Measurements from ENCODE around the gene PTPRN2.
"Not testable (repeated sequence)": the region's sequence is repeated elsewhere in the genome, so short reads cannot be mapped to it uniquely, and the experiment has no call there.

PTPRN2 gene

DNA sequence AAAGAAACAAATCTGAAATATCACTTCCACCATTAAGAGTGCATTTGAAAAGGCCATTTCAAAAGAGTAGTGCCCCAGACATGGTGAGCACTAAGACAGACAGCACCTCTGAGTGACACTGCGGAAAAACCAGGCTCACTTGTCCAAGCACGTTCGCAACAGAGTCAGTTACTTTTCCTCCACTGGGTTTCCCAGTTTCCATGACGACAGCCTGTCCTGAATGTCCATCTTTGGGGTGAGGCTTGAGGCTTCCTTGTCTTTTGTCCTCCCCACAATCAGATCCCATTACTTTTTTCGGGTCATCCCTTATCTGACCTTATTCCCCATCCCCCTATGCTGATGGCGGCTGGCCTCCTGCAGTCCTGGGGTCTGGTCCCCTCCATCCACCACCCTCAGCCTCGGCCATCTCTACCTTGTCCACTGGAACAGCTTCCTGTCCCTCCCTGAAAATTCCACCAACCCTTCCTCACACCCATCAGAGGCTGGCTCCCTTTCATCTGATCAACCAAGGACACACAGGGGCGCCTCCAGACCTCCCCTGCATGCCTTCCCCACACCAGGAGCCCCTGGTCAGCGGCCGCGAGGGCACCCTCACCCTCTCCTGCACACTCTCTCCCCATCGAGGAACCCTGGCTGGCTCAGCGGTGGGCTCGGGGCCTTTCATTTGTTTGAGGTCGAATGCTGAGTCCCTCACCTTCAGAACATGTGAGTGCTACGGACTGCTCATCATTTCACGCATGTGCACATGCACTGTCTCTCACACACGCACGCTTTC, 887.2 kb downstream of the PTPRN2 start:
- no peak for TF ChIP-seq FOXM1 (IDR thresholded peaks at IDR 0.05; ENCODE audit: borderline replicate concordance)
- TF ChIP-seq SUZ12 (IDR thresholded peaks at IDR 0.05) = no peak
- no peak for TF ChIP-seq NFRKB (IDR thresholded peaks at IDR 0.05)
- CTCF ChIA-PET = no interaction called here
- DNase-seq (ENCODE audit: extremely low spot score) = no peak
- POLR2A ChIA-PET = no interaction called here

DNA sequence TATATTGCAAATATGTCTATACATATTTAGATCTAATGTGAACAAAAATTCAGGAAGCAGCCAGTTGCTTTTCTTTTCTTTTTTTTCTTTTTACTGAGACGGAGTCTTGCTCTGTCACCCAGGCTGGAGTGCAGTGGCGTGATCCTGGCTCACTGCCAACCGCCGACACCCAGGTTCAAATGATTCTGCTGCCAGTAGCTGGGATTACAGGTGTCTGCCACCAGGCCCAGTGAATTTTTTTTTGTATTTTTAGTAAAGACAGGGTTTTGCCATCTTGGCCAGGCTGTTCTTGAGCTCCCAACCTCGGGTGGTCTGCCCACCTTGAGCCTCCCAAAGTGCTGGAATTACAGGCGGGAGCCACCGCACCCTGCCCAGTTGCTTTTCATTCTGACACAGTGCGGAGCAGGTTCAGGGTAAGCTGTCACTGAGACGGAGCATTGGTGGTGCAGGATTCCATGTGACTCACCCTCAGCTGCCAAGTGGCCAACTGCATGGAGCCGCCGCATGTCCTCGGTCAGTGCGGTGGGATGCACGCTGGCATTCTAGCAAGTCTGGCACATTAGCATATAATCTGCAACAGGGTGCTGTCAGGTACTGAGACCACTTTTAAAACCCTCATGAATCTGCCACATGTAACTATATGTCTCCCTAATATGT, 888.1 kb downstream of the PTPRN2 start:
- no peak for DNase-seq (ENCODE audit: extremely low spot score)
- POLR2A ChIA-PET = no interaction called here
- TF ChIP-seq FOXA1 (IDR thresholded peaks at IDR 0.05) = no peak
- TF ChIP-seq SUZ12 (IDR thresholded peaks at IDR 0.05) = no peak
- TF ChIP-seq NFRKB (IDR thresholded peaks at IDR 0.05) = no peak
- no peak for TF ChIP-seq FOXK2 (IDR thresholded peaks at IDR 0.05)
- no peak for TF ChIP-seq FOXM1 (IDR thresholded peaks at IDR 0.05; ENCODE audit: borderline replicate concordance)
- TF ChIP-seq, protein P1, sequence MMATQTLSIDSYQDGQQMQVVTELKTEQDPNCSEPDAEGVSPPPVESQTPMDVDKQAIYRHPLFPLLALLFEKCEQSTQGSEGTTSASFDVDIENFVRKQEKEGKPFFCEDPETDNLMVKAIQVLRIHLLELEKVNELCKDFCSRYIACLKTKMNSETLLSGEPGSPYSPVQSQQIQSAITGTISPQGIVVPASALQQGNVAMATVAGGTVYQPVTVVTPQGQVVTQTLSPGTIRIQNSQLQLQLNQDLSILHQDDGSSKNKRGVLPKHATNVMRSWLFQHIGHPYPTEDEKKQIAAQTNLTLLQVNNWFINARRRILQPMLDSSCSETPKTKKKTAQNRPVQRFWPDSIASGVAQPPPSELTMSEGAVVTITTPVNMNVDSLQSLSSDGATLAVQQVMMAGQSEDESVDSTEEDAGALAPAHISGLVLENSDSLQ (IDR thresholded peaks at IDR 0.05) = no peak
- no peak for TF ChIP-seq ELF4 (IDR thresholded peaks at IDR 0.05)
- no peak for TF ChIP-seq ARNT (IDR thresholded peaks at IDR 0.05)
- TF ChIP-seq HDGF (IDR thresholded peaks at IDR 0.05; ENCODE audit: borderline replicate concordance) = no peak
- TF ChIP-seq LEF1 (IDR thresholded peaks at IDR 0.05; ENCODE audit: borderline replicate concordance) = no peak
- TF ChIP-seq ZNF384 (IDR thresholded peaks at IDR 0.05) = no peak
- no peak for TF ChIP-seq TARDBP (IDR thresholded peaks at IDR 0.05)
- TF ChIP-seq BHLHE40 (IDR thresholded peaks at IDR 0.05; ENCODE audit: borderline replicate concordance) = no peak
- TF ChIP-seq SP1 (IDR thresholded peaks at IDR 0.05) = no peak
- TF ChIP-seq CTBP1 (IDR thresholded peaks at IDR 0.05; ENCODE audit: borderline replicate concordance) = no peak
- no peak for TF ChIP-seq L3MBTL2 (conservative IDR thresholded peaks at IDR 0.05)
- CTCF ChIA-PET = interaction anchor here (0.6 to 1.0 kb wide), 2 partner anchors 8 to 10 kb away, joined by 3 read pairs; no protein-coding TSS in a partner anchor

DNA sequence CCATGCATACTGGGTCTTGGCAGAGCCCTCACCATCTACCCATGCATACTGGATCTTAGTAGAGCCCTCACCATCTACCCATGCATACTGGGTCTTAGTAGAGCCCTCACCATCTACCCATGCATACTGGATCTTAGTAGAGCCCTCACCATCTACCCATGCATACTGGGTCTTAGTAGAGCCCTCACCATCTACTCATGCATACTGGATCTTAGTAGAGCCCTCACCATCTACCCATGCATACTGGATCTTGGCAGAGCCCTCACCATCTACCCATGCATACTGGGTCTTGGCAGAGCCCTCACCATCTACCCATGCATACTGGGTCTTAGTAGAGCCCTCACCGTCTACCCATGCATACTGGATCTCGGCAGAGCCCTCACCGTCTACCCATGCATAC, 890.3 kb downstream of the PTPRN2 start:
- POLR2A ChIA-PET; CTCF ChIA-PET; DNase-seq (ENCODE audit: extremely low spot score): not testable (repeated sequence)

DNA sequence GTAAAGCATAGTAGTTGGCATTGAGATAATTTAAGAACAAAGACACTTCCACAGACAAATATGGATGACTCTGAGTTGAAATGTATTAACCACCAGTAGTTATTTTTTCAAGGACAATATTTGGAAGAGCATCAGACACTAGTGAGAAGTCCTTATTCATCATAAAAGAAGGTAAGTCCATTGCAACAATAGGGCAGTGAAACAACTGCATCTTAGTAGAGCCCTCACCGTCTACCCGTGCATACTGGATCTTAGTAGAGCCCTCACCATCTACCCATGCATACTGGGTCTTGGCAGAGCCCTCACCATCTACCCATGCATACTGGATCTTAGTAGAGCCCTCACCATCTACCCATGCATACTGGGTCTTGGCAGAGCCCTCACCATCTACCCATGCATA, 892.0 kb downstream of the PTPRN2 start:
- CTCF ChIA-PET; DNase-seq (ENCODE audit: extremely low spot score); POLR2A ChIA-PET: not testable (repeated sequence)

DNA sequence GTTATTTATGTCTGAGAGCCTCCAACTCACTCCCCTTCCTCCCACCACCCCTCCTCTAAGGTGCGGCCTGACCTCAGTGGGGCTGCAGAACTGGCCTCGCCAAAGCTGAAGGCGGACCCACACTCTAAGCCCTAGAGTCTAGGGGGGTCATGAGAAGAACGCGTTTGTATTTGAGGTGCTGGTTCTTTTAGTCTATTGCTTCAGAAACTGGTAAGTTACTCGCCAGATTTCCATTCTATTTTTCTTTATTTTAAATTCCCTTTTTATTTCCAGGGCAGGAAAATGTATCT, 893.3 kb downstream of the PTPRN2 start:
- ChIA-PET CTCF (no interaction called here), POLR2A (no interaction called here)
- no peak for DNase-seq (ENCODE audit: extremely low spot score)
- TF ChIP-seq BHLHE40 (IDR thresholded peaks at IDR 0.05; ENCODE audit: borderline replicate concordance) (no peak), ZNF384 (IDR thresholded peaks at IDR 0.05) (no peak), ELF4 (IDR thresholded peaks at IDR 0.05) (no peak), HDGF (IDR thresholded peaks at IDR 0.05; ENCODE audit: borderline replicate concordance) (no peak), NFRKB (IDR thresholded peaks at IDR 0.05) (no peak), CTBP1 (IDR thresholded peaks at IDR 0.05; ENCODE audit: borderline replicate concordance) (no peak), SUZ12 (IDR thresholded peaks at IDR 0.05) (no peak), L3MBTL2 (conservative IDR thresholded peaks at IDR 0.05) (no peak)

DNA sequence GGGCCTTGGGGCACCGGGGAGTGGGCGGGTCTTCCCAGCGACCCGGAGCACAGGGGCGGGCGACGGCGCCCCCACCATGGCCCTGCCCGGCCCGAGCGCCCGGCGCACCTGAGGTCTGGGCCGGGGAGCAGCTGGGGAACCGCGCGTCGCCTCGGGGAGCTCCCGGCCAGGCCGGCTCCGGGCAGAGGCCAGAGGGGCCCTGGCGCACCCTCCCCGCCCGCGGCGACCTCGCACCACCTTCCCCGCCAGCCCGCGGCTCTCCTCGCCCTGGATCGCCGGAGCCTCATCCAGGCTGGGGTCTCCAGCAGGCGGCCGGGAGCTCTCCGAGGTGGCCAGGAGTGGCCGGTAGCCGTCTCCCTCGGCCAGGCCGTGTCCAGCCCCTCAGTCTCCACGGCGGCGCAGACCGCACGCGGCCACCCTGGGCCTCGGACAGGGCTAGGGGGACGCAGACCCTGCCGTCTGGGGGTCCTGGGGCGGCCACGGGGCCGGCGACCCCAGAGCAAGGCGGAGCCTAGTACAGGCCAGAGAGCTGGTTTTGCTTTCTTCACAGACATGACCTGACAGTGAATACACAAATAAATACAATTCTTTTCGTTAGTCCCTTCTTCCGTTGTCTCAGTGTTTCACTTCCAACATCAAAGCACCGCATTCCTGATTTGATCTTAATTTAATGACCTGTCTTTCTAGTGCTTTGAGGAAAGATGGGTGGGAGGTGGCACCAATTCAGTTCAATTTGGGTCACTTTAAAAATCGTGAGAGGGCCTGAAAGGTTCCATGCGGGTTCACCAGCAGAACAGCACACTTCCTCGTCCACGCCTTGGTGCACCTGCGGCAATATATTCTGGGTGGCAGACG, 893.9 kb downstream of the PTPRN2 start:
- TF ChIP-seq FOXM1 (IDR thresholded peaks at IDR 0.05; ENCODE audit: borderline replicate concordance) = no peak
- no peak for TF ChIP-seq FOXA1 (IDR thresholded peaks at IDR 0.05)
- TF ChIP-seq HDGF (IDR thresholded peaks at IDR 0.05; ENCODE audit: borderline replicate concordance) = no peak
- TF ChIP-seq CTBP1 (IDR thresholded peaks at IDR 0.05; ENCODE audit: borderline replicate concordance) = no peak
- TF ChIP-seq ELF4 (IDR thresholded peaks at IDR 0.05) = no peak
- ChIA-PET CTCF (no interaction called here), POLR2A (no interaction called here)
- DNase-seq (ENCODE audit: extremely low spot score) = no peak

DNA sequence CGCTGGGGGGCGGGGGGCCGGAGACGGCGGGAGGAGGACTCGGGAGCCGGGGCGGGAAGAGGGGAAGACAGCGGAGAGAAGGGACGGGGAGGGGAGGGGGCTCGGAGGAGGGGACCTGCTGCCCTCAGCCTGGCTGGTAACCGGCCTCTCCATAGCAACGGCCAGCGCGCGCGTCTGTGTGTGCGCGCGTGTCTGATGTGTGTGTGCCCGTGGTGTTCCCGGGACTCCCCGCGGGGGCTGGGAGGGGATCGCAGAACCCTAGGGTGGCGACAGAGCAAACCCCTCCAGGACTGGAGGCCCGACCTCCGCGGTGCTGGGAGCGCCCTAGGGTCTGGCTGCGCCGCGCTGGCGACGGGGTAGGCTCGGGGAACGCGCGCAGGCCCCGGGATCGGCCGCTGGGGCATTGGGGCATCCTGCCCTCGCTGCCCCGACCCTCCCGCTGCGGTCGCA, 894.5 kb downstream of the PTPRN2 start:
- no peak for DNase-seq (ENCODE audit: extremely low spot score)
- ChIA-PET CTCF (no interaction called here), POLR2A (no interaction called here)
- no peak for TF ChIP-seq FOXM1 (IDR thresholded peaks at IDR 0.05; ENCODE audit: borderline replicate concordance)
- TF ChIP-seq SP1 (IDR thresholded peaks at IDR 0.05) = no peak
- TF ChIP-seq HDGF (IDR thresholded peaks at IDR 0.05; ENCODE audit: borderline replicate concordance) = no peak
- no peak for TF ChIP-seq ELF4 (IDR thresholded peaks at IDR 0.05)

DNA sequence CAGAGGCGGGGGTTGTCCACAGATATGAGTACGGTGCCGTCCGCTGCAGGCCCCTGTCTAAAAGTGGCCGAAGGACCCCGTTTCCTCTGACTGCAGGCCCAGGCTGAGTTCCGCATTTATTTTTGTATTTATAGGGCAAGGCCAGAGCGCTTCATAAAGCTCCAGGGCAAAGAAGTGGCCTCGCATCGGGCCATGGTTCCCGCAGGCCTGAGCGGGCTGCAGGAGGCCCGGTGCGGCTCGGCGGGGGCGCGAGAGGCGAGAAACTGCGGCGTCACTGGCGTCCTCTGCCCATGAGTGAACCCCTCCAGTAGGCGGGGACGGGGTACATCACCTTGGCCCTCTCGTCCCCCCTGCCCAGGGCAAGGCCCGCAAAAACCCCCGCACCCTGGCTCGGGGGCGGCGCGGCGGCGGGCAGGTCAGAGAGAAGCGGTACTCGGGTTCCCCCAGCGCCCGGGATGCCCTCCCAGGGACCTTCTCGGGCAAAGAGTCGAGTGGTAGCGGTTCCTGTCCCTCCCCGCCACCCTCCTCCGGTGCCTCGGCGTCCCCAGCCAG, 895.1 kb downstream of the PTPRN2 start:
- DNase-seq (ENCODE audit: extremely low spot score) = no peak
- ChIA-PET POLR2A (no interaction called here), CTCF (no interaction called here)
- TF ChIP-seq HDGF (IDR thresholded peaks at IDR 0.05; ENCODE audit: borderline replicate concordance) (no peak), ZNF384 (IDR thresholded peaks at IDR 0.05) (no peak), FOXA1 (IDR thresholded peaks at IDR 0.05) (no peak)
